Trophoblast cell (in vitro differentiated cells and primary cell): Measurements from ENCODE around the gene PPIL3.

ENCODE experiments used
- DNase-seq, 2 donors: peaks; one replicate each; pipeline ENCODE4 v3.0.0-alpha.2; 2016
- H2AFZ ChIP-seq: 2 replicates; pipeline ENCODE4 v1.6.1; 2013; ENCODE audit warnings: low read length, moderate library complexity, mild to moderate bottlenecking; ENCODE audit not compliant: insufficient read depth, poor library complexity
- H2AK5ac ChIP-seq: 2 replicates; pipeline ENCODE4 v1.6.1; 2013; ENCODE audit warnings: mild to moderate bottlenecking, low read length
- H2BK120ac ChIP-seq: 2 replicates; pipeline ENCODE4 v1.6.1; 2013; ENCODE audit warnings: low read length, mild to moderate bottlenecking, moderate library complexity; ENCODE audit not compliant: insufficient read depth, poor library complexity
- H2BK12ac ChIP-seq: 2 replicates; pipeline ENCODE4 v1.6.1; 2013; ENCODE audit warnings: mild to moderate bottlenecking, low read length, moderate library complexity
- H2BK5ac ChIP-seq: 2 replicates; pipeline ENCODE4 v1.6.1; 2013; ENCODE audit warnings: low read length, low read depth, moderate library complexity, mild to moderate bottlenecking; ENCODE audit not compliant: poor library complexity
- H3K14ac ChIP-seq: 2 replicates; pipeline ENCODE4 v1.6.1; 2013; ENCODE audit warnings: mild to moderate bottlenecking, low read length
- H3K18ac ChIP-seq: 2 replicates; pipeline ENCODE4 v1.6.1; 2013; ENCODE audit warnings: mild to moderate bottlenecking, low read length
- H3K23ac ChIP-seq: 2 replicates; pipeline ENCODE4 v1.6.1; 2013; ENCODE audit warnings: low read length
- H3K27ac ChIP-seq: 2 replicates; pipeline ENCODE4 v1.5.1; 2013; ENCODE audit warnings: low read depth, mild to moderate bottlenecking, inconsistent platforms, low read length, moderate library complexity
- H3K27me3 ChIP-seq: 2 replicates; pipeline ENCODE4 v1.6.1; 2013; ENCODE audit warnings: inconsistent platforms, mild to moderate bottlenecking, low read length, moderate library complexity; ENCODE audit not compliant: insufficient read depth
- H3K36me3 ChIP-seq, 2 experiments: 1 replicate in 1 of 2; 2 replicates in 1 of 2; pipeline ENCODE4 v1.6.1; 2013; ENCODE audit warnings: low read length in 2 of 2, mild to moderate bottlenecking in 2 of 2, moderate library complexity in 1 of 2; ENCODE audit not compliant: insufficient read depth in 2 of 2, control insufficient read depth in 1 of 2
- H3K4ac ChIP-seq: 2 replicates; pipeline ENCODE4 v1.6.1; 2013; ENCODE audit warnings: low read depth, mild to moderate bottlenecking, low read length, moderate library complexity
- H3K4me1 ChIP-seq, 2 experiments: 1 replicate in 1 of 2; 2 replicates in 1 of 2; pipeline ENCODE4 v1.6.1; 2013; ENCODE audit warnings: low read length in 2 of 2, mild to moderate bottlenecking in 2 of 2, moderate library complexity in 1 of 2; ENCODE audit not compliant: insufficient read depth in 2 of 2, control insufficient read depth in 1 of 2
- H3K4me2 ChIP-seq: 2 replicates; pipeline ENCODE4 v1.6.1; 2013; ENCODE audit warnings: inconsistent platforms, mild to moderate bottlenecking, low read length, moderate library complexity
- H3K4me3 ChIP-seq: 2 replicates; pipeline ENCODE4 v1.5.1; 2013; ENCODE audit warnings: mild to moderate bottlenecking, low read depth, low read length, inconsistent platforms
- H3K79me1 ChIP-seq: one replicate; pipeline ENCODE4 v1.6.1; 2013; ENCODE audit warnings: low read length
- H3K79me2 ChIP-seq: 2 replicates; pipeline ENCODE4 v1.6.1; 2013; ENCODE audit warnings: low read length, mild to moderate bottlenecking; ENCODE audit not compliant: control insufficient read depth, insufficient read depth, poor library complexity
- H3K9ac ChIP-seq: 2 replicates; pipeline ENCODE4 v1.6.1; 2013; ENCODE audit warnings: mild to moderate bottlenecking, low read length
- H3K9me3 ChIP-seq: 2 replicates; pipeline ENCODE4 v1.6.1; 2013; ENCODE audit warnings: low read depth, mild to moderate bottlenecking, control low read depth, inconsistent platforms, low read length; ENCODE audit not compliant: insufficient read depth
- H4K12ac ChIP-seq: 2 replicates; pipeline ENCODE4 v1.6.1; 2013; ENCODE audit warnings: low read depth, mild to moderate bottlenecking, low read length, moderate library complexity
- H4K8ac ChIP-seq: 2 replicates; pipeline ENCODE4 v1.6.1; 2013; ENCODE audit warnings: low read depth, mild to moderate bottlenecking, low read length, moderate library complexity
- H4K91ac ChIP-seq: one replicate; pipeline ENCODE4 v1.6.1; 2013; ENCODE audit warnings: low read depth, mild to moderate bottlenecking, low read length, moderate library complexity
- WGBS: extraction: QIAGEN DNeasy Blood & Tissue Kit; methylation state at CpG from one replicate; pipeline ENCODE4 v1.1.7; 2013; ENCODE audit warnings: missing lambda C conversion rate; ENCODE audit not compliant: insufficient read length, insufficient coverage; ENCODE audit errors: extremely low coverage; 5-methylcytosine and 5-hydroxymethylcytosine counted together

PPIL3 gene

GRCh38 chr2:200847939-200848338 lies 40.9 kb downstream of the PPIL3 start:
- Histone ChIP-seq H3K4me3 (no peak overlapping the region), H3K79me1 (no peaks in the 10 kb centered on the region), H2AK5ac (no peak overlapping the region), H4K8ac (no peak overlapping the region), H2BK120ac (no peak overlapping the region), H3K79me2 (no peaks in the 10 kb centered on the region), H3K36me3 (peaks cover 7 to 13% of the 10 kb centered on the region in 2 experiments), H3K4ac (no peak overlapping the region), H3K14ac (no peak overlapping the region), H4K91ac (no peak overlapping the region), H3K23ac (no peak overlapping the region), H3K27me3 (no peaks in the 10 kb centered on the region), H3K4me2 (no peak overlapping the region), H2BK12ac (no peak overlapping the region), H3K18ac (no peak overlapping the region), H3K27ac (no peak overlapping the region), H3K9ac (no peak overlapping the region), H2AFZ (no peak overlapping the region), H3K4me1 (no peaks in the 10 kb centered on the region), H4K12ac (no peak overlapping the region), H2BK5ac (no peak overlapping the region), H3K9me3 (no peaks in the 10 kb centered on the region)
- no peak for DNase-seq
- WGBS, result no CpG with 5 or more reads among the region's 4 CpGs

- no peak overlapping the region for H3K23ac ChIP-seq
- H3K4me3 ChIP-seq, result no peak overlapping the region
- H3K9me3 ChIP-seq, result no peaks in the 10 kb centered on the region
- DNase-seq, result no peak
- H2AFZ ChIP-seq, result no peak overlapping the region
- H4K8ac ChIP-seq, result no peak overlapping the region
- H3K27me3 ChIP-seq, result no peaks in the 10 kb centered on the region
- no peaks in the 10 kb centered on the region for H3K4me1 ChIP-seq
- no peak overlapping the region for H2BK5ac ChIP-seq
- no peak overlapping the region for H3K14ac ChIP-seq
- H2AK5ac ChIP-seq, result no peak overlapping the region
- no peak overlapping the region for H3K9ac ChIP-seq
- H4K12ac ChIP-seq, result no peak overlapping the region
- H2BK120ac ChIP-seq, result no peak overlapping the region
- peaks cover 7 to 9% of the 10 kb centered on the region in 2 experiments for H3K36me3 ChIP-seq
- no peak overlapping the region for H3K27ac ChIP-seq
- no peak overlapping the region for H4K91ac ChIP-seq
- no peak overlapping the region for H2BK12ac ChIP-seq
- no peak overlapping the region for H3K18ac ChIP-seq
- no peaks in the 10 kb centered on the region for H3K79me1 ChIP-seq
- H3K4me2 ChIP-seq, result no peak overlapping the region
- H3K79me2 ChIP-seq, result no peaks in the 10 kb centered on the region
- no peak overlapping the region for H3K4ac ChIP-seq
These were observed 41.6 kb downstream of the PPIL3 start for GRCh38 chr2:200847269-200847668.

- H2BK5ac ChIP-seq, result no peak overlapping the region
- no peaks in the 10 kb centered on the region for H3K79me1 ChIP-seq
- no CpG with 5 or more reads among the region's 10 CpGs for WGBS
- no peak overlapping the region for H3K4me2 ChIP-seq
- no peak overlapping the region for H4K12ac ChIP-seq
- H3K36me3 ChIP-seq, result no peaks in the 10 kb centered on the region
- H3K27ac ChIP-seq, result no peak overlapping the region
- H2BK12ac ChIP-seq, result no peak overlapping the region
- H4K8ac ChIP-seq, result no peak overlapping the region
- H3K4me1 ChIP-seq, result no peaks in the 10 kb centered on the region
- no peak overlapping the region for H4K91ac ChIP-seq
- no peak overlapping the region for H3K14ac ChIP-seq
- no peak overlapping the region for H3K23ac ChIP-seq
- H2AK5ac ChIP-seq, result no peak overlapping the region
- H3K9me3 ChIP-seq, result no peaks in the 10 kb centered on the region
- no peak overlapping the region for H3K9ac ChIP-seq
- no peak overlapping the region for H2AFZ ChIP-seq
- H3K4ac ChIP-seq, result no peak overlapping the region
- H3K27me3 ChIP-seq, result no peaks in the 10 kb centered on the region
- no peak overlapping the region for H3K18ac ChIP-seq
- no peaks in the 10 kb centered on the region for H3K79me2 ChIP-seq
- H3K4me3 ChIP-seq, result no peak overlapping the region
- H2BK120ac ChIP-seq, result no peak overlapping the region
- DNase-seq, result no peak
These were observed 43.1 kb downstream of the PPIL3 start for GRCh38 chr2:200845669-200846325.

GRCh38 chr2:200845194-200845593 lies 43.7 kb downstream of the PPIL3 start:
- Histone ChIP-seq H3K36me3 (no peaks in the 10 kb centered on the region), H3K14ac (no peak overlapping the region), H3K4me3 (no peak overlapping the region), H4K91ac (no peak overlapping the region), H3K27me3 (no peaks in the 10 kb centered on the region), H2AK5ac (no peak overlapping the region), H3K23ac (no peak overlapping the region), H4K12ac (no peak overlapping the region), H3K4ac (no peak overlapping the region), H4K8ac (no peak overlapping the region), H2AFZ (no peak overlapping the region), H3K9ac (no peak overlapping the region), H2BK12ac (no peak overlapping the region), H3K9me3 (no peaks in the 10 kb centered on the region), H3K79me2 (no peaks in the 10 kb centered on the region), H3K18ac (no peak overlapping the region), H3K4me1 (no peaks in the 10 kb centered on the region), H2BK120ac (no peak overlapping the region), H3K79me1 (no peaks in the 10 kb centered on the region), H3K27ac (no peak overlapping the region), H3K4me2 (no peak overlapping the region), H2BK5ac (no peak overlapping the region)
- WGBS, result no CpG with 5 or more reads among the region's 5 CpGs
- DNase-seq, result no peak
